IPS-NIHi7 (cell line): ENCODE results near the gene PHTF1.
A peak's percentile ranks its signal among the peaks of the same experiment; 100 is the strongest.
"Not testable (repeated sequence)": the region's sequence is repeated elsewhere in the genome, so short reads cannot be mapped to it uniquely, and the experiment has no call there.

Experiments
- DNase-seq: peaks from one replicate; pipeline ENCODE4 v3.0.0; 2012; ENCODE audit warnings: mixed read lengths; ENCODE audit errors: extremely low spot score

The PHTF1 gene

DNA sequence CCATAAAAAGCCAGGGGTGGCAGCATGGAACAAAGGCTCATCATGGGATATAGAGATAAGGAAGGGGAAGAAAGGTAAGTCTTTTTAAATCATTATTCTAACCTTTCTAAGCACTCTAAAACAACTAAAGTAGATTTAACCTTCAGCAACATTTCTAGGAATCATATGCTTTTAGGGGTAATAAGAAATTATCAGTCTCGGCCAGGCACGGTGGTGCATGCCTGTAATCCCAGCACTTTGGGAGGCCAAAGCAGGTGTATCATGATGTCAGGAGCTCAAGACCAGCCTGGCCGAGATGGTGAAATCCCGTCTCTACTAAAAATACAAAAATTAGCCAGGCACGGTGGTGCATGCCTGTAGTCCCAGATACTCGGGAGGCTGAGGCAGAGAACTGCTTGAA is 20.3 kb upstream of the PHTF1 start:
- DNase-seq: no peak

DNA sequence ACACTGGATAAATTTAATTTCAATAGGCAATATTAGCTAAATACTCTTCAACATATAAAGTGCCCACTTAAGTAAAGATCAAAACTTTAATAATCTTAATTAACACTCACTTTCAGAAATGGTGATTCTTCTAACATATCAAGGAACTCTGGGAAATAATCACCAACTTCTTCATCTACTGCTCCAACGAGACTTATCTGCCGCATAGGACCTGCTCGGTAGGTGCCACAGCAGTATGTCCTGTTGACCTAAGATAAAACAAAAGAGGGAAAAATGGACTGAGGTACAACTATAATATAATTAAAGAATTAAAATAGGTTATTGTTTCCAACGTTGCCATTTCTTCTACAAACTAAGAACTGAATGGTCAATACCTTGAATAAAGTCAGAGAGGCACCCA is 18.3 kb upstream of the PHTF1 start:
- no peak for DNase-seq

DNA sequence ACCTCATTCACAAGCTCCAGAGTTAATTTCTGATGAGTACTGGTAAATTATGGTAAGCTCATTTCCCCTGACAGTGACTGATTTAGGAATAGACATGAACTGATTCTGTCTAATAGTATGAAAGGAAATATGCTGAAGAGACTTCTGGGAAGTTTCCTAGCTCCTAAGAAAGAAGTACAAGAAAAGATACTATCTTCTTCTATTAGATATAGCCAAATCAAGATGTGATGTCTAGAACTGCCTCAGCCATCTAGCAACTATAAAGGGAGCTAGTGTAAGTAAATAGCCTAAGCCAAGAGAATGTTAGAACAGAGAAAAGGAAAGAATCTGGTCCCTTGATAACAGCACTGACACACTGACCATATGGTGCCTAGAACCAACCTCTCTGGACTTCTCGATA is 10.7 kb upstream of the PHTF1 start:
- no peak for DNase-seq

DNA sequence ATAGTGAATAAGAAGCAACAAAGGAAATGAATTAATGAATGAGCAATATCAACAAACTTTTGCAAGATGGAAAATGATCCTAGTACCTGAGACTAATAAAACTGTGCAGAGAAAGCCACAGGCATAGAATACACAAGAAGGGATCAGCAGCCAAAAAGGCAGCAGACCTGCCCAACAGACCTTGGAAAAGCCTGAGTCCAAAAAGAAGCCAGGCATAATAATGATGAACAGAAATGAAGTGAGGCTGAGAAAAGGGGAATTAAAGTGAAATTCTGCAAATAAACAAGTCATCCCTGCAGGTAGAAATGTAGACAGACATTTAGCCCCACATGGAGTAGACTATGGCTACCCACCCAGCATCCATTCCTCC is 10.3 kb upstream of the PHTF1 start:
- no peak for DNase-seq

DNA sequence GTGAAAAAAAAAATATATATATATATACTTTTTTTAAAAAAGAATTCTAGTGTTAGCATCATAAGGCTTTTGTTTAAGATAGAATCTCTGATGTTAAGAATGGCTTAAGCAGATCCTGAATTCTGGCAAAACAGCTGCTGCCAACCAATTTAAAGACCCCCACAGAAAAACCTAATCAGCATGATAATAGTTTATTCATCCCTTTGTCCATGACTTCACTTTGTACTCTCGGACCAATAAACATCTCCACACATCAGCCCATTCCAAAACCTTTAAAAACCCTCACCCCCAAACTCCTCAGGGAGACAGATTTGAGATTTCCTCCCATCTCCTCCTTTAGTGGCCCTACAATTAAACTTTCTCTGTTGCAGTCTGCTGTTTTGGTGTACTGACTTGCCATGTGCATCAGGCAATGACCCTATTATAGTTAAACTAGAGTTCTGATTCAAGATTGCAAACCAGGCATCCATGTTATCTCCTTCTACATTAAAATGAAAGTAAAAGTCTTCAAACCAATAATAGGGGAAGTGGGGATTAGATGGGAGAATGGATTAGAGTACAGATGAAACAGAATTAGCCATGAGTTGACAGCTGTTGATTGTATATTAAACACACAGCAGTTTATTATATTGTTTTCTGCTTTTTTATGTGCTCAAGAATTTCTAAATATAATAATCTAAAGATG is 9.8 kb upstream of the PHTF1 start:
- DNase-seq: no peak

DNA sequence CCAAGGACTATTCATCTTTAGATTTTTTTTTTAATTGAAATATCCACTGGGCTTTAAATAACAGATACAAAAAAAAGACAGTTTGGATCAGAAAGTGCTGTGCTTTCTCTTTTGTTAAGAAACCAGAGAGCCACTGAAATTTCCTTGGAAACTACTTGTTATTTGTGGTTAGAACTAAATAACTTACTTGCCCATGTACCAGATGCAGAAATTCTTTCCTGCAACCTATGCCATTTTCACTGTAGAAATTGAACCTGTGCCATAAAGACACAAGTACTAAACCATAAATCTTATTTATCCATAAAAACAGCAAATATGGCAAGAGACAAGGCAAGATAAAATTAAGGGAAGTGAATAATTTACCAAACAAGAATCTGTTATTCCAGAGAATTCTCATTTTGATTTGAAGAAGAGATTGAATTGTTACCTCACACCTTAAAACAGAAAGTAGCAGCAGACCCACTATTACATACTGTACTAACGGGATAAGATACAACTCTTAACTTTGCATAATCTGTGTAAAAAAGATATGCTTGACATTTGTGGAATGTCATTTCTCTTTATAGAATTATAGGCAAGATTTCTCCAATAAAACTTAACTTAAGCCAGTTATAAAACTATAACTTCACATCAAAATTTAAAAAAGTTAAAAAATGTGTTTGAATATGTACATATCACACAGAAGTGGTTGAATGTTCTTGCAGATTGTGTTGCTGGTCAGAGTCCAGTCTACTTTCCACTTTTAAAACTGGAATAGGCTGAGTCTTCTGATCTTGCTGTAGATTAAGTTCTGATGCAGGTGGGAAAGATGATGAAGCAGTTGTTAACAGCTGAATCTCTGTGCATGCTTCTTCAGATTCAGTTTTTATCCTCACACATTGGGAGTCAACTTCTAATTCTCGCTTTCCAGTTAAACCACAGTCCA is 6.3 kb upstream of the PHTF1 start:
- DNase-seq: no peak

DNA sequence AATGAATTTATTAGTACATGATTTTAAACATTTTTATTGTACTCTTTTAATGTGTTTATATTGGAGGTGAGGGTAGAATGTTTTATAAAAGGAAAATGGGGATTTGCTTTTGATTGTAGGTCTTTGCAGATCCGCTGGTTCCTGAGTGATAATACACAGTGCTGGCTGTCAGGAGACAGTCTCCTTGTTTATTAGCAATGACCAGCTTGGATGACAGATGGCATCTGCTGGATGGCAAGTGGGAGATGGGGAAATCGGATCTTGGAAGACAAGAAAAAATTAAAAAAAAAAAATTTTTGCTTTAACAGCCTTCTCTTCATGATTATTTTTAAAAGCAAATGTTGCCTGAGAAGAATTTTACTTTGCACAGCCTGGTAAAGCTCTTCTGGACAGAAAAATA is 4.4 kb upstream of the PHTF1 start:
- no peak for DNase-seq

DNA sequence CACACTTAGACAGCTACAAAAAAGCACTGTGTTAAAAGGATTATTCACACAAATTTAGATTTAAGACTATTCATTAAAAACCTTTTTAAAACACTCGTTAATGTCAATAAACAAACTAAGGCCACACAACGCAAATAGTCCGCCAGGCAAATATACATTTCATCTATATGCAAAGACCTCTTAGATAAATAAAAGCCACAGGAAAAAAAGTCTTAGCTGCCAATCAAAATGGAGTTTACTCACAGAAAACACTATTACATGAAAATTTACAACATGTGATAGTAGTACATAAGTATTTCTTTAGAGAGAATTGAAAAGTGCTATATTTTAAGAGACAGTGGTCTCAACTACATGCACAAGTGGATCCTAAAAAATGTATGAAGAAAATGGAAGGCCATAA is 2.7 kb upstream of the PHTF1 start:
- DNase-seq: no peak

DNA sequence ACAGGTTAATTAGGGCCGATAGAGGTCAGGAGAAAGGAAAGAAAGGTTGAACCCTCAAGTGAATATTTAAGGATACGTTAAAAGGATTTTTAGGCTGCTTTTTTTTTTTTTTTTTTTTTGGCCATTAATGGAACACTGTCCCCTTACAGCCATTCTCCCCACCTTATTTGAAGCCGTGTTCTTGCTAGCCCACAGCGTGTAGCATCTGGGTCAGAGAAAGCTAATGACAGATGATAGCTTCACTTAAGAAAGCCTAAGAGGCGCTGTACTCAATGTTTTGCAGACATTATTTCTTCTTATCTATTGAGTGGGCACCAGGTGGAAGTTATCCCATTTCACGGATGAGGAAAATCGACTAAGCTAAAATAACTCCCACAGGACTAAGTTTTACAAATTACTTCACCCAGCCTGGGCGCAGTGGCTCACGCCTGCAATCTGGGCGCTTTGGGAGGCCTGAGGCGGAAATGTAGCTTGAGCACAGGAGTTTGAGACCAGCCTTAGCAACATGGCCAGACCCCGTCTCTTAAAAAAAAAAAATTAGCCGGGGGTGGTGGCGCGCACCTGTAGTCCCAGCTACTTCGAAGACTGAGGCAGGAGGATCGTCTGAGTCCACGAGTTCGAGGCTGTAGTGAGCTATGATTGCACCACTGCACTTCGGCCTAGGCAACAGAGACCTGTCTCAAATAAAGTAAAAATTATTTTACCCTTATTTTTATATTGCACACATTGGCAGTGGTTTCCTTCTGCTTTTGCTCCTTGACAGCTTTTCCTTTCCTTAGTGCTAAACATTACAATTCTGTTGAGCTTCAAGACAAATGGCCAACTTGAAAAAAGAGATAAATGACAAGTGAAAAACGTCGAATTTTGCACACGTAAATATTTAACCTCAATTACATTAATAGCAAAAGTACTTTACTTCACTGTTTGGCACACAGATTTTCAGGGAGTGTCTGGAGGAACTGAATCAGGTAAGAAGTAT is 1.1 kb upstream of the PHTF1 start:
- DNase-seq: no peak

DNA sequence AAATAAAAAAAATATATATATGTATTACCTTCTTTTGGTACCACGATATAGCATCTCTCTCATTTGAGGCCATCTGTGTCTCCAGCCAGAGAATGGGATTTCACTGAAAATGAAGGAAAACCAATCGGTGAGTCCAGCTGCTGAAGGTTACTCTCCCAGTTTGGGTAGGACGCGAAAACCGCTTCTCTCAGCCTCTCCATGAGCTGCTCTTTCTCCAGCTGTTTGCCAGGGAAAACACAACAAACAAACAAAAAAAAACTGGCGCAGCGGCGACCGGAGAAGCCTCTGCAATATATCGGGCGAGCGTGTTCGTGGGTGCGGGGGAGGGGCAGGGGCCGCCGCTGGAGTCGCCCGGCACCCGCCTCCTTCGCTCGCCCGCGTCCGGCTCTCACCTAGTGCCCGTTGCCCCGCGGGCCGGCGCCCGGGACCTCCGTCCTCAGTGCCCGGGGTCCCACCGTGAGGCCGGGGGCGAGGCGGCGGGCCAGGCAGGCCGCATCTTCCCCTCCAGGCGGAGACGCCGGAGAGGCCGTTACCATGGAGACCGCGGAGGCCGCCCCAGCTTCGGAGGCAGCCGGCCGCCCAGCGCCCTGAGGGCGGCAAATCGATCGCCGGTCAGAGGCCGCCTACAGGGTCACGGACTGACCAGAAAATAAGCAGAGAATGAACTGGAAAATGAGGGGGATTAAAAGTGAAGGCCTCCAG is 504 bp downstream of the PHTF1 start:
- DNase-seq: peak; percentile 70

DNA sequence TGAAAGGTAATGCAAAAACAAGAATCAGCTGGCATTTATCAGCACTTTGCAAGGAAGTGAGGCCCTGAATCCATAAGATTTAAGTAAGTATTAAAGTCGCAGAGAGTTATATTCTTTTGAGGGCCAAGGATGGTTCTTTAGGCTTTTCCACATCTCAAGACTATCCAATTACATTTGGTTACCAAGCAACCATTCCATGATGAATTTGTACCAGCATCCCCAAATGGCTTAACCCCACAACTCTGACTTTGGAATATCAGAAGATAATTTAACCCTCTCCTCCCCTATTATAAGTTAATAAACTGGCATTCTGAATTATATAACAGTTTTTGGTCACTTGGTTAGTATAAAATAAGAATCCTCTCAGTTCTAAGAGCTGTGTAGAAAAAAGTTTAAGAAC is 2.8 kb downstream of the PHTF1 start:
- DNase-seq: no peak

DNA sequence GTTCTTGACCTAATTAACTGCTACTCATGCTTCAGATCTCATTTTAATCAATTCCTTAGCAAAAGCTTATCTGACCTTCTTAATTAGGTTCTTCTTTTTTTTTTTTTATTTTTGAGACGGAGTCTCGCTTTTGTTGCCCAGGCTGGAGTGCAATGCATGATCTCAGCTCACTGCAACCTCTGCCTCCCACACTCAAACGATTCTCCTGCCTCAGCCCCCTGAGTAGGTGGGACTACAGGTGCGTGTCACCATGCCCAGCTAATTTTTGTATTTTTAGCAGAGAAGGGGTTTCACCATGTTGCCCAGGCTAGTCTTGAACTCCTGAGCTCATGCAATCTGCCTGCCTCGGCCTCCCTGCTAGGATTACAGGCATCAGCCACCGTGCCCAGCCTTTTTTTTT is 6.0 kb downstream of the PHTF1 start:
- not testable (repeated sequence) for DNase-seq

DNA sequence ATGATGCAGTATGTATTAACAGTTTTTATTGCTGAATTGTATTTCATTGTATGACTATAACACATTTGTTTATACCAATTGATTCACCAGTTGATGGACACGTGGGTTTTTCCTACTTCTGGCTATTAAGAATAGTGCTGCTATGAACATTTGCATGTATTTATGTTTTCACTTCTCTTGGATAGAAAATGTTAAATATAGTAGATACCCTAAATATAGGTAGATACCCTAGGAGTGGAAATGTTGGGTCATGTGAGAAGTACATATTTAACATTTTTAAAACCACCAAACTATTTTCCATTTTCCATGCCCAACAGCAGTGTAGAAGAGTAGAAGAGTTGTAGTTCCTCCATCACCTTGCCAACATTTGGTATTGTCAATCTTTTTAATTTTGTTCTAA is 7.8 kb downstream of the PHTF1 start:
- no peak for DNase-seq

DNA sequence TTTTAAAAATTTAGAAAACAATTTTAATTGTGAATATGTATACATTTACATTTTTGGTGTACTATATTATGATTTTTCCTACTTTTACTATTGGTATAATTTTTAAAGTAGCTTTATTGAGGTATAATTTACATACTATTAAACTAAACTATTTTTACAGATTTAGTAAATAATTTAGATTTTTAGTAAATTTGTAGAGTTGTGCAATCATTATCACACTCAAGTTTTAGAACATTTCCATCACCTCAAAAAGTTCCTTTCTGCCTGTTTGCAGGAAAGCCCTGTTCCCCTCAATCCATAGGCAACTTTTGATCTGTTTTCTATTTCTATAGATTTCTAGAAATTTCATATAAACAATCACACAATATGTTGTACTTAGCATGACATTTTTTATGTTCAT is 8.2 kb downstream of the PHTF1 start:
- DNase-seq: no peak

DNA sequence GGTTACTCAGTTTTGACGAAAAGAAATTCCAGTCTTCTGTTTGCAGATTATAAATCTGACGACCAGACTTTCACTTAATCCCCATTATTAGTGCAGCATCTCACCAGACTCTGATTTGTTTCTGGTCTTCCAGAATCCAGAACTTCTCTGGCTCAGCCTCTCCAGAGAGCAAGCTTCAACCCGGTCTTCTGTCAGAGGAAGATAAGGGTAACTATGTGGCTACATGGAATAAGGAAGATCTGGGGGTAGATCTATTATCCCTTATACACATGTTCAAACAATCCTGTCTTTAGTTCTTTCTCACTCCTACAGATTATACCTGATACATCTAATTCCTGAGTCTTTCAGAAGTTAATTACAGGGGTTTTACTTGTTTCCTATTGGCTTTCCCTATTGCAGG is 9.9 kb downstream of the PHTF1 start:
- DNase-seq: no peak

DNA sequence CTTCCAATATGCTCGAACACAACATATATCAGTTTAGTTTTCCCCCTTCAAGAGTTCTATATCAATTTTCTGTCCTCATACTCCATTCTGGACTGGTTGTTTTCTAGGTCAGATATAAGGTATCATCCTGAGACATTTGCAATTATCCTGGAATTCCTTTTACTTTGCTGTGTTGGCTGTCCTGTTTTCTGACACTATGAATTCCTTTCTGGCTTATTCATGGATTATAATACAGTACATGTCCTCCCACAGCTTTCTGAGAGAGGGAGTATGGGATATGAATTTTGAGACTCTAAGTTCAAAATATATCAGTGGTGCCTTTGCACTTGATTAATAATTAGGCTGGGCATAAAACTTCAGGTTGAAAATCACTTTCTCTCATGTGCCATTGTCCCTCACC is 11.9 kb downstream of the PHTF1 start:
- DNase-seq: no peak

DNA sequence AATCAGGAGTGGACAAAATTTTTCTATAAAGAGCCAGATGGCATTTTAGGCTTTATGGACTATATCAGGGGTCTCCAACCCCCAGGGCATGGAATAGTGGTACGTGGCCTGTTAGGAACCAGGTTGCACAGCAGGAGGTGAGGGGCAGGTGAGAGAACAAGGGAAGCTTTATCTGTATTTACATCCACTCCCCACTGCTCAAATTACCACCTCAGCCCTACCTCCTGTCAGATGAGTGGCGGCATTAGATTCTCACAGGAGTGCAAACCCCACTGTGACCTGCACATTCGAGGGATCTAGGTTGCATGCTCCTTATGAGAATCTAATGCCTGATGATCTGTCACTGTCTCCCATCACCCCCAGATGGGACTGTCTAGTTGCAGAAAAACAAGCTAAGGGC is 13.9 kb downstream of the PHTF1 start:
- no peak for DNase-seq

DNA sequence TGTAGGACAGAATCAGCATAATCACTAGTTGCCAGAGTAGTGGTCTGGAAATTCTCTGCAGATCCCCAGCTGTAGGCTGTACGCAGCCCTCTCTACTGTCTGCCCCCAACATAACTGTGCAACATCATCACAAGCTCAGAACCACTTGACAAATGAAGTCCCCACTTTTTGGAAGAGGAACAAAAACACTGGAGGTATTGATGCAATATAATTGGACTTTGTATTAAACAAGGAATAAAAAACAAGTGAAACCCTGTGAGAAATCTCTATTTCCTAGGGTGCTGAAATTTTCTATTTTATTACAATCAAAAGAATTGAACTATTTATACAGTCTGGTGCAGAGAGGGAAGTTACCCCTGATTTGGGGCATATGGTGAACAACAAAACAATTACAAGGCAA is 15.2 kb downstream of the PHTF1 start:
- DNase-seq: no peak

DNA sequence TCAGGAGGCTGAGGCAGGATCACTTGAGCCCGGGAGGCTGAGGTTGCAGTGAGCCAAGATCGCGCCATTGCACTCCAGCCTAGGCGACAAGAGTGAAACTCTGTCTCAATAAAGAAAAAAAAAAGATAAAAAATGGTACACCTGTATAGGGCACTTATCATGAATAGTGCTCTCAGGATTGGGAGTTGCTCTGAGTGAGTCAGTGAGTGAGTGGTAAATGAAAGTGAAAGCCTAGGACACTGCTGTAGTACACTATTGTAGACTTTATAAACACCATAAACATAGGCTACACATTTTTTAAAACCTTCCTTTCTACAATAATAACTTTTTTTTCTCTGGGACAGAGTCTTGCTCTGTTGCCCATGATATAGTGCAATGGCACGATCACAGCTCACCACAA is 16.8 kb downstream of the PHTF1 start:
- DNase-seq: no peak

DNA sequence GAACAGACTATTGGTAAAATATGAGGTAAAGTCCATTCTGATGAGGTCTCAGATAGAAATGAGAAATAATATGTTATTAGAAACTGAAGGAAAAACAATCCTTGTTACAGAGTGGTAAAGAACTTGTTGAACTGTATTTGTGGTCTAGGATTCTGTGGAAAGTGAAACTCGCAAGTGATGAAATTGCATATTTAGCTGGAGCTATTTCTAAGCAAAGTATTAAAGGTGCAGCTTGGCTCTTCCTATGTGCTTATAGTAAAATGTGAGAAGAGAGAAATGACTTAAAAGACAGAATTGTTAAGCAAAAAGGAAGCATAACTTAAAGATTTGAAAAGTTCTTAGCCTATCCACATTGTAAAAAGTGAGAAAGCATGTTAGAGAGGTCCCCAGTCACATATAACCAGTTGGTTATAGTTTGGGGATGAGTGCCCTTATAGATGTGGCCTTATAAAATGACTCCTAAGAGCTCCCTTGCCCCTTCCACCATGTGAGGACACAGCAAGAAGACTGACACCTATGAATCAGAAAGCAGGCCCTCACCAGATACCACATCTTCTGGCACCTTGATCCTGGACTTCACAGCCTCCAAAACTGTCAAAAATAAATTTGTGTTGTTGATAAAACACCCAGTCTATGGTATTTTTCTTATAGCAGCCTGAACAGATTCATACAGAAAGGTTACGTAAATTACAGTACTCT is 24.8 kb downstream of the PHTF1 start:
- DNase-seq: no peak

DNA sequence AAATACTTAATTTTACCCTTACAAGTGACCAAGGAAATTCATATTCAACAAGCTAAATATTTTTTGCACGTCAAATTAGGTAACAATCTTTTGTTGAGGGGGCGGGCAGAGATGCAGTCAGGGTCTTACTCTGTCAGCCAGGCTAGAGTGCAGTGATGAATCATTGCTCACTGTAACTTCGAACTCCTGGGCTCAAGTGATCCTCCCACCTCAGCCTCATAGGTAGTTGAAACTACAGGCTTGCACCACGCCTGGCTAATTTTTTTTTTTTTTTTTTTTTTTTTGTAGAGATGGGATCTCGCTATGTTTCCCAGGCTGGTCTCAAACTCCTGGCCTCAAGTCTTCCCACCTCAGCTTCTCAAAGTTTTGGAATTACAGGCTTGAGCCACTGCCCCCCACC is 26.5 kb downstream of the PHTF1 start:
- no peak for DNase-seq
